Naive thymus-derived CD8-positive, alpha-beta T cell (primary cell): Measurements from ENCODE around the gene IL6R. TPM values are rescaled to one million over a fixed set of nuclear protein-coding genes. Genes with fewer than 3 reads are reported as not detected.

Experiments
- ATAC-seq, 2 donors: fragments of 150-1000 bp; cut with Tn5 transposase in 1 of 2; sonication (Bioruptor Pico), chemical (Tn5 transposase) in 1 of 2; 1 replicate in 1 of 2; 2 replicates in 1 of 2; pipeline ENCODE4 v1.10.0; 2021; ENCODE audit warnings: mild to moderate bottlenecking in 2 of 2, moderate library complexity in 2 of 2
- POLR2A ChIA-PET: fragments of 350-600 bp; sonication (Branson Sonifier 250); formaldehyde crosslinking; loops from one replicate; lab custom pipeline; 2021; ENCODE audit warnings: antibody characterized with exemption; lab: Charles Lee
- DNase-seq, 10 donors: peaks; one replicate each; pipeline versions ENCODE4 v3.0.0 to v3.0.0-alpha.2; 2020 to 2022
- H3K27ac Mint-ChIP-seq, 10 donors: one replicate each; pipeline ENCODE4 v1.8.0; 2020 to 2022; ENCODE audit warnings: mild to moderate bottlenecking in 10 of 10, mixed read lengths in 10 of 10, moderate library complexity in 4 of 10, inconsistent platforms in 1 of 10
- H3K27me3 Mint-ChIP-seq, 5 donors: one replicate each; pipeline ENCODE4 v1.8.0; 2021 to 2022; ENCODE audit warnings: mixed read lengths in 5 of 5
- H3K36me3 Mint-ChIP-seq, 3 donors: one replicate each; pipeline ENCODE4 v1.8.0; 2020 to 2022; ENCODE audit warnings: mixed read lengths in 3 of 3, mild to moderate bottlenecking in 2 of 3, inconsistent platforms in 1 of 3
- H3K4me1 Mint-ChIP-seq, 4 donors: one replicate each; pipeline ENCODE4 v1.8.0; 2021 to 2022; ENCODE audit warnings: mixed read lengths in 4 of 4
- H3K4me3 Mint-ChIP-seq, 10 donors: one replicate each; pipeline ENCODE4 v1.8.0; 2020 to 2022; ENCODE audit warnings: mild to moderate bottlenecking in 10 of 10, mixed read lengths in 10 of 10, moderate library complexity in 6 of 10, inconsistent platforms in 1 of 10
- H3K9me3 Mint-ChIP-seq, 9 donors: one replicate each; pipeline ENCODE4 v1.8.0; 2020 to 2022; ENCODE audit warnings: mixed read lengths in 9 of 9, mild to moderate bottlenecking in 3 of 9, inconsistent platforms in 1 of 9, moderate library complexity in 1 of 9
- polyA plus RNA-seq, 3 donors: library from polyadenylated mRNA; unstranded; fragments of 300-500 nt; fragmentation: Illumina TruSeq; gene quantifications; one replicate each; pipeline ENCODE4 v1.2.3, GENCODE V29; 2021
- total RNA-seq, 8 experiments: library from RNA in 2 of 8; stranded (reverse) in 2 of 8; gene quantifications; one replicate each; pipeline ENCODE4 v1.2.3 and lab custom pipeline; 2021 to 2026

Gene IL6R
- total and polyA plus RNA-seq, 5 experiments from 2014 or later, result 20.1 to 49.9 (median 44.1) TPM

GRCh38 chr1:154407198-154408091 lies 2.3 kb downstream of the IL6R start:
- H3K4me3 Mint-ChIP-seq, result peak overlapping the region; percentile 88 to 96 (median 93)
- H3K36me3 Mint-ChIP-seq, result peaks cover 0 to 21% (median 4%) of the 10 kb centered on the region in 3 donors
- H3K9me3 Mint-ChIP-seq, result no peaks in the 10 kb centered on the region
- peak overlapping the region; percentile 90 to 98 (median 94) for H3K27ac Mint-ChIP-seq
- peaks cover 47 to 87% (median 81%) of the 10 kb centered on the region in 4 donors for H3K4me1 Mint-ChIP-seq
- H3K27me3 Mint-ChIP-seq, result no peaks in the 10 kb centered on the region
- peak in 4 of 10 donors; percentile 24 to 40 (median 34) for DNase-seq
- POLR2A ChIA-PET, result interaction anchor here (0.6 to 11.0 kb wide), 14 partner anchors 11 to 440 kb away, joined by 3 to 122 read pairs (median 5); no protein-coding TSS in a partner anchor
- peak; percentile 13 to 16 for ATAC-seq

GRCh38 chr1:154408174-154408777 lies 3.1 kb downstream of the IL6R start:
- no peak for ATAC-seq
- Mint-ChIP-seq H3K4me1 (peaks cover 42 to 86% (median 79%) of the 10 kb centered on the region in 4 donors), H3K27ac (peak overlapping the region; percentile 90 to 98 (median 94)), H3K9me3 (no peaks in the 10 kb centered on the region), H3K4me3 (peak overlapping the region; percentile 88 to 96 (median 93)), H3K36me3 (peaks cover 0 to 21% (median 4%) of the 10 kb centered on the region in 3 donors), H3K27me3 (no peaks in the 10 kb centered on the region)
- DNase-seq, result no peak
- POLR2A ChIA-PET, result interaction anchor here (0.6 to 11.0 kb wide), 10 partner anchors 10 to 80 kb away, joined by 3 to 122 read pairs (median 7); no protein-coding TSS in a partner anchor

GRCh38 chr1:154410185-154410827 lies 5.2 kb downstream of the IL6R start:
- peak overlapping the region; percentile 21 to 94 (median 88) for H3K27ac Mint-ChIP-seq
- peaks cover 38 to 78% (median 73%) of the 10 kb centered on the region in 4 donors for H3K4me1 Mint-ChIP-seq
- DNase-seq, result no peak
- H3K27me3 Mint-ChIP-seq, result no peaks in the 10 kb centered on the region
- H3K4me3 Mint-ChIP-seq, result peak overlapping the region in 9 of 10 donors; percentile 7 to 96 (median 55)
- H3K36me3 Mint-ChIP-seq, result peaks cover 0 to 33% (median 4%) of the 10 kb centered on the region in 3 donors
- POLR2A ChIA-PET, result interaction anchor here (1.2 to 11.0 kb wide), 3 partner anchors 10 to 66 kb away, joined by 3 to 122 read pairs (median 10); no protein-coding TSS in a partner anchor
- no peak for ATAC-seq
- H3K9me3 Mint-ChIP-seq, result no peaks in the 10 kb centered on the region

- Mint-ChIP-seq H3K36me3 (peaks cover 0 to 36% (median 4%) of the 10 kb centered on the region in 3 donors), H3K4me3 (peak overlapping the region in 2 of 10 donors; percentile 14 to 40), H3K4me1 (peaks cover 37 to 82% (median 72%) of the 10 kb centered on the region in 4 donors), H3K9me3 (no peaks in the 10 kb centered on the region), H3K27me3 (no peaks in the 10 kb centered on the region), H3K27ac (peak overlapping the region in 6 of 10 donors; percentile 47 to 94 (median 83))
- DNase-seq (no peak), ATAC-seq (no peak)
- POLR2A ChIA-PET, result interaction anchor here (1.8 kb wide), 1 partner anchor 8 kb away, joined by 10 read pairs; no protein-coding TSS in a partner anchor
Observed at GRCh38 chr1:154411525-154411924, 6.4 kb downstream of the IL6R start.

GRCh38 chr1:154413177-154413783 lies 8.1 kb downstream of the IL6R start:
- DNase-seq (no peak), ATAC-seq (no peak)
- POLR2A ChIA-PET, result interaction anchor here (0.7 to 1.0 kb wide), 4 partner anchors 31 to 169 kb away, joined by 3 to 4 read pairs (median 4); no protein-coding TSS in a partner anchor
- Mint-ChIP-seq H3K27ac (peak overlapping the region in 7 of 10 donors; percentile 8 to 86 (median 43)), H3K4me3 (peak overlapping the region in 1 of 10 donors; percentile 4), H3K36me3 (peaks cover 0 to 40% (median 4%) of the 10 kb centered on the region in 3 donors), H3K27me3 (no peaks in the 10 kb centered on the region), H3K4me1 (peaks cover 30 to 84% (median 70%) of the 10 kb centered on the region in 4 donors), H3K9me3 (no peaks in the 10 kb centered on the region)

- no peaks in the 10 kb centered on the region for H3K27me3 Mint-ChIP-seq
- peak overlapping the region in 1 of 10 donors; percentile 8 for H3K4me3 Mint-ChIP-seq
- H3K9me3 Mint-ChIP-seq, result no peaks in the 10 kb centered on the region
- peaks cover 33 to 85% (median 70%) of the 10 kb centered on the region in 4 donors for H3K4me1 Mint-ChIP-seq
- POLR2A ChIA-PET, result interaction anchor here (0.6 to 8.2 kb wide), 2 partner anchors 8 to 9 kb away, joined by 4 to 106 read pairs; partner anchors contain the start of gene IL6R
- DNase-seq (no peak), ATAC-seq (no peak)
- H3K36me3 Mint-ChIP-seq, result peaks cover 0 to 40% (median 4%) of the 10 kb centered on the region in 3 donors
- H3K27ac Mint-ChIP-seq, result peak overlapping the region in 4 of 10 donors; percentile 16 to 75 (median 28)
Observed at GRCh38 chr1:154414606-154415005, 9.5 kb downstream of the IL6R start.

GRCh38 chr1:154416471-154417337 lies 11.6 kb downstream of the IL6R start:
- H3K4me1 Mint-ChIP-seq, result peaks cover 27 to 83% (median 68%) of the 10 kb centered on the region in 4 donors
- no peaks in the 10 kb centered on the region for H3K9me3 Mint-ChIP-seq
- no peaks in the 10 kb centered on the region for H3K27me3 Mint-ChIP-seq
- H3K36me3 Mint-ChIP-seq, result peaks cover 0 to 25% (median 0%) of the 10 kb centered on the region in 3 donors
- H3K27ac Mint-ChIP-seq, result peak overlapping the region; percentile 65 to 99 (median 86)
- POLR2A ChIA-PET, result interaction anchor here (8.2 kb wide), 1 partner anchor 11 kb away, joined by 106 read pairs; the partner anchor contains the start of gene IL6R
- DNase-seq (no peak), ATAC-seq (no peak)
- peak overlapping the region in 1 of 10 donors; percentile 41 for H3K4me3 Mint-ChIP-seq

GRCh38 chr1:154417338-154417608 lies 12.1 kb downstream of the IL6R start:
- peaks cover 29 to 83% (median 72%) of the 10 kb centered on the region in 4 donors for H3K4me1 Mint-ChIP-seq
- no peak for ATAC-seq
- peak overlapping the region; percentile 48 to 99 (median 86) for H3K27ac Mint-ChIP-seq
- H3K9me3 Mint-ChIP-seq, result no peaks in the 10 kb centered on the region
- POLR2A ChIA-PET, result interaction anchor here (8.2 kb wide), 1 partner anchor 11 kb away, joined by 106 read pairs; the partner anchor contains the start of gene IL6R
- peak overlapping the region in 1 of 10 donors; percentile 41 for H3K4me3 Mint-ChIP-seq
- peaks cover 0 to 25% (median 0%) of the 10 kb centered on the region in 3 donors for H3K36me3 Mint-ChIP-seq
- no peak for DNase-seq
- H3K27me3 Mint-ChIP-seq, result no peaks in the 10 kb centered on the region

GRCh38 chr1:154418062-154418921 lies 13.1 kb downstream of the IL6R start:
- peak in 1 of 2 donors; percentile 7 for ATAC-seq
- no peak for DNase-seq
- Mint-ChIP-seq H3K36me3 (peaks cover 0 to 28% (median 0%) of the 10 kb centered on the region in 3 donors), H3K27ac (peak overlapping the region; percentile 85 to 99 (median 94)), H3K27me3 (no peaks in the 10 kb centered on the region), H3K4me1 (peaks cover 36 to 83% (median 75%) of the 10 kb centered on the region in 4 donors), H3K9me3 (no peaks in the 10 kb centered on the region), H3K4me3 (peak overlapping the region in 9 of 10 donors; percentile 50 to 87 (median 68))
- POLR2A ChIA-PET, result interaction anchor here (1.2 to 8.2 kb wide), 4 partner anchors 12 to 65 kb away, joined by 3 to 106 read pairs (median 12); partner anchors contain the start of gene IL6R
